Germinal center (tissue), 1 donor: ENCODE results near the gene MYBPC2.
"Not testable (repeated sequence)": the region's sequence is repeated elsewhere in the genome, so short reads cannot be mapped to it uniquely, and the experiment has no call there.

Experiments used
- DNase-seq: peaks from one replicate; pipeline ENCODE4 v3.0.0; 2012; ENCODE audit warnings: mixed read lengths, low spot score

MYBPC2 gene

GRCh38 chr19:50459638-50460037 lies 26.9 kb downstream of the MYBPC2 start:
- no peak for DNase-seq

GRCh38 chr19:50460161-50460765 lies 27.6 kb downstream of the MYBPC2 start:
- peak; percentile 69 for DNase-seq

- DNase-seq: peak; percentile 88
Observed at GRCh38 chr19:50461066-50461875, 28.6 kb downstream of the MYBPC2 start.

- no peak for DNase-seq
Observed at GRCh38 chr19:50462970-50463369, 30.3 kb downstream of the MYBPC2 start.

GRCh38 chr19:50464348-50464747 lies 31.7 kb downstream of the MYBPC2 start:
- DNase-seq: no peak

GRCh38 chr19:50465000-50465399 lies 32.3 kb downstream of the MYBPC2 start:
- DNase-seq: no peak

- no peak for DNase-seq
Observed at GRCh38 chr19:50465986-50466705, 33.5 kb downstream of the MYBPC2 start.

- DNase-seq: no peak
Observed at GRCh38 chr19:50466706-50467039, 34.0 kb downstream of the MYBPC2 start.

- DNase-seq: no peak
Observed at GRCh38 chr19:50467566-50467965, 34.9 kb downstream of the MYBPC2 start.

GRCh38 chr19:50468818-50469217 lies 36.1 kb downstream of the MYBPC2 start:
- DNase-seq: no peak

- DNase-seq: not testable (repeated sequence)
Observed at GRCh38 chr19:50473336-50473735, 40.6 kb downstream of the MYBPC2 start.

- no peak for DNase-seq
Observed at GRCh38 chr19:50475101-50475568, 42.4 kb downstream of the MYBPC2 start.

- no peak for DNase-seq
Observed at GRCh38 chr19:50475736-50476223, 43.1 kb downstream of the MYBPC2 start.

- DNase-seq: peak; percentile 99
Observed at GRCh38 chr19:50476224-50476906, 43.7 kb downstream of the MYBPC2 start, which contains the start of the genes EMC10 and GARIN5A. EMC10 (plus strand) TSS chr19:50476507; CDS start chr19:50476545, 38 bp downstream. GARIN5A (minus strand) TSS chr19:50476848; CDS start chr19:50476388, 460 bp downstream.

- no peak for DNase-seq
Observed at GRCh38 chr19:50476907-50477238, 44.2 kb downstream of the MYBPC2 start.

- DNase-seq: no peak
Observed at GRCh38 chr19:50477751-50478515, 45.2 kb downstream of the MYBPC2 start.

GRCh38 chr19:50478901-50479715 lies 46.4 kb downstream of the MYBPC2 start:
- DNase-seq: no peak

GRCh38 chr19:50479761-50480251 lies 47.1 kb downstream of the MYBPC2 start:
- DNase-seq: no peak

GRCh38 chr19:50480281-50481111 lies 47.8 kb downstream of the MYBPC2 start:
- DNase-seq: no peak
